Measurements from ENCODE around the gene ARF3.

ARF3 gene

DNA sequence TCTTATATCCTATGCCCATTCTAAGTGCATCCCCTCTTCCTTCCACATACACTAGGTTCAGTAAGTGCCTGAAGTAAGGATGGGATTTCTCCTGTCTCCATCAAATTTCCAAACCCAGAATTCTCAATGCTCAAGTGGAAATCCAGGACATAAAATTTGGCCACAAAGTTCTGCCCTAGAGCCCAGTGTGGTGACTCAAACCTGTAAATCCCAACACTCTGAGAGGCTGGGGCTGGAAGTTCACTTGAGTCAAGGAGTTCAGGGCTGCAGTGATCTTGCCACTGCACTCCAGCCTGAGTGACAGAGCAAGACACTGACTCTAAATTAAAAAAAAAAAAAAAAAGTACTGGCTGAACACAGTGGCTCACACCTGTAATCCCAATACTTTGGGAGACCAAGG, 4.5 kb upstream of the ARF3 start:
- DNase-seq, result peak; percentile 14

DNA sequence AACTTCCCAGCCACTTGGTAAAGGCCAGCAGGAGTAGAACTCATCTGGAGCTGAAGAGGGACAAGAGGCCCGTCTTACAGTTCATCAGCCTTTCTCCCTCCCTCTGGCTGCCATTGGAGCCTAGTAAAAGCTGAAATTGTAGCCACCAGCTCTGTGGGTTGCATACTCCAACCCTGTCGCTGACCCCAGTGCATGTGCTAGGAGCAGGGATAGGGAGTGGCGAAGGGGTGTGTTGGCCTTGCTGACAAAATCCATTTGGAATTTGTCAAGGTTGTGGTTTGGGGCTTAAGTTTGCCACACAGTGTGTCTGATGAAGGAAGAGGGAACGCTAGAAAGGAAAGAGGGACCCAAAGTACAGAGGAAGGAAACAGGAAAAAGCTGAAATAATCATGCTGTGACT, 4.0 kb upstream of the ARF3 start:
- DNase-seq, result no peak

DNA sequence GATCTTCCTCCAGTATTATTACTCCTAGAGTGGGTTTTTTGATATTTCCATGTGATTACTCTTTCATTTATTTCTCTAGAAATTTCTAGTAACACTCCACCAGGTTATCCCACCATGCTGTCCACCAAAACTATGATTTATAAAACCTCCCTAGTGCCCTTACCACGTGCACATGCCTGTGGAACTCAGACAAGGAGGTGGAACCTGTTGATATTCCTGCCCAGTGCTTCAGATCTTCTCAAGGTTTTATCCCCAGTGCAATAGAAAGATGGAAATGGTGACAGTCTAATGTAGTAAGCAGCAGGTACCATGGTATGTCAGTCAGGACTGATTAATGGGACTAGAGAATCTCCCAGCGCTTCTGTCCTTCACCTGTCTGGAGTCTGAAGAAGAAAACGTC, 3.5 kb upstream of the ARF3 start:
- no peak for DNase-seq

DNA sequence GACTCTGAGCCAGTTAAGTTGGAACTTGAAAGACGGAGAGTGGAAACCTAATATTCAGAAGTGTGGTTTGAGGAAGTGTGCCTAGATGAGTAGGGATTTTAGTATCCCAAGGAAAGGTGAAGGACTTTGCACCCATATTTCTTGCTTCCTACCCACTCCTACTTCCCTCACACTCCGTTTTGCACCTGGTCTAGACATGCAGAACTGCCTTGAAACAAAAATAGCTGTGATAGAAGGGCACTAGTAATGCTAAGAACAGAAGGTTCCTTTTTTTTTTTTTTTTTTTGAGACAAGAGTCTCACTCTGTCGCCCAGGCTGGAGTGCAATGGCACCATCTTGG, 732 bp upstream of the ARF3 start:
- DNase-seq, result no peak

DNA sequence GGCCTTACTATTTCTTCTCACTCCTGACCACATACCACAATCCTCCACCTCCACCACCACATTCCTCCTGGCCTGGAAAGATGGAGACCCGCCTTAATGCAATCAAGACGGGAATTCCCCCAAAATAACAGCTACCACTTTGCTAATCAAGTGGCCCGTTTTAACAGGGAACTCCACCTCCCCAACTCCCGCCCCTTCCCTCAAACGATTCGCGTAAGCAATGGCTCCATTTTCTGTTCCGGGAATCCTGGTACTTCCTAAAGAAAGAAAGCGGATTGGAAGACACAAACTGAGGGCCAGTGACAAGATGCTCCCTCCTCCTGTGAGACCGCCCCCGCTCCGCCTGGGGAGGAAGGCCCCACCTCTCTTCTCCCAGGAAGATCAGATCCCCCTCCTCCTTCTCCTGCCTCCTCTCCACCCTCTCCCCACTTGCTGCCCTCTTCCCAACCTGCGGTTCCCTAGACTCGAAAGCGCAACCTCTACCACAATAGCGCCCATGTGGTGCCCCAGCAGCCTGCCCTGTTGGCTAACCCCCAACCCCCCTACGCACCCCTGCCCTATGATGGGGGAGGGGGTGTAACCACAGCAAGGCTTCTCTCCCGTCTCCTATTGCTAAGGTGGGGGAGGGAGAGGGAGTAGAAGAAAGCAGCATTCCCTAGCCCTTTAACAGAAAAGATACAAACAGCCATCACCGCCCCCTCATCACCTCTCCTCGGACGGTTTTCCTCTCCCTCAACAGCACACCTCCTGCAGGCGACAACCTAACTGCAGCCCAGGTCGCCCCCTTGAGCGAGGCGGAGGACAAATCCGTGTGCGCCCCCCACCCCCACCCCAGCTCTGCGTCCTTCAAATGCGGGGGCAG, 777 bp downstream of the ARF3 start:
- peak; percentile 97 for DNase-seq

DNA sequence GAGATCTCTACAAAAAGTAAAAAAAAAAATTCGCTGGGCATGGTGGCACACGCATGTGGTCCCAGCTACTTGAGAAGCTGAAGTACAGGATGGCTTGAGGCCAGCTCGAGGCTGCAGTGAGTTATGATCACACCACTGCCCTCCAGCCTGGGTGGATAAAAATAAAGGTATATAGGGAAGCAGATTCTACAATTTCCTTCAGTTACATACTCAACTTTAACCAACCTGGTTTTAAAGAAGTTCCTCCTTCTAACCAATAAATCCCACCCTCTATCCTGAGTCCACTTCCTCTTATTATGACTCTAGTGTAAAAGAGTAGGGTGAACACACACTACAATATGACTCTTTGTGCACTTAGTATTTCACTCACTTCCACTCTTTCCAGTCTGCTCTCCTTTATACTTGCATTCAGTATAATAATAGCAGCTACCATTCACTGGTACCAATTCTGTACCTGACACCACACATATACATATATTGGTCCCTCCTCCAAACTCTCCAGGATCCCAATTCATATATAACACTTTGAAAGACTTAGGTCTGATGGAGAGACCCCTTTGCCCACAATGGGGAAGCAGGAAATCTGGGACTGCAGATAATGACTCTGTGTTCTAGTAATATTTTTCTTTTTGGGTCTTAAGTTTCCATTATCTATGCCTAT, 2.3 kb downstream of the ARF3 start:
- no peak for DNase-seq

DNA sequence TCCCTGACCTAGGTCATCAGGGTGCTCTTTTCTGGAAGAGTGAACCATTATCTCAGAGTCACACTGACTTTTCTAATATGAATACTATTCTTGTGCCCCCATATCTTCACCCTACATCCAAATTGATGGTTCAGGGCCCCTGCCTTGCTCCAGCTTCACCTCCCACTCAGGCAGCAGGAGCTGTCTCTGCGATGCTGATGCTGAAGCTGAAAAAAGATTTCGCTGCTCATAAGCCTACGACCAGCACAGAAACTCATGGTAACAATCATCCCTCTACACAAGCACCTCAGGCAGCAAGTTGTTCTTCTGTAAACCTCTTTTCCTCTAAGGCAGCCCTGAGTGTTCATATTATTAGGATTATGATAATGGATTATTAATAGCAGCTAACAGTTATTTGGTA, 3.2 kb downstream of the ARF3 start:
- no peak for DNase-seq

DNA sequence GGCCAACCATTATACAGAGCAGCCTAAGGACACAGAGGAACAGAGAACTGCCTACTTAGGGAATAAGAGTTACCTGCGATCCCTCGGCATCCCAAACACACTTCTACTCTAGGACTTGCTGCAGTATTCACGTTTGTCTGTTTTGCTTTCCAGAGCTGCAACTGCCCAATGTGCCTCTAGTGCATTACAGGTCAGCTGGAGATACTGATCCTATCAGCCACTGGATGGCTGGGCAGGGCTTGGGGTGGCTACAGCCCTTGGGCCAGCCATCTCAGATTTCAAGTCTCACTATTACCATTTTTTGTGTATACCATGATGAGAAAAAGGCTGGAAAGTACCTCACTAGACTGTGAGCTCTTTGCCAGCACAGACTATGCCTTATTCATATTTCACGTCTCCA, 4.6 kb downstream of the ARF3 start:
- no peak for DNase-seq

DNA sequence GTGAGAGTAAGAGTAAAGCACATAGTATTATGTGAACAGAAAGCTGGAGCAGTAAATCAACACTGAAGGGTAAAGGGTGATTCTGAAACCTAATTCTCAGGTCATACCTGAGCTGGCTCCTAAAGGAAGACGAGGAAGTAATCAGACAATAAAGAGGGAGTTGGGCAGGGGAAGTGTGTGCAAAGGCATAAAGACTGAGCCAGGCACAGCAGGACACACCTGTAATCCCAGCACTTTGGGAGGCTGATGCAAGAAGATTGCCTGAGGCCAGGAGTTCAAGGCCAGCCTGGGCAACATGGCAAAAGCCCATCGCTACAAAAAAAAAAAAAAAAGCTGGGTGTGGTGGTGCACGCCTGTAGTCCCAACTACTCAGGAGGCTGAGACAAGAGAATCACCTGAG, 9.6 kb downstream of the ARF3 start:
- DNase-seq, result no peak

DNA sequence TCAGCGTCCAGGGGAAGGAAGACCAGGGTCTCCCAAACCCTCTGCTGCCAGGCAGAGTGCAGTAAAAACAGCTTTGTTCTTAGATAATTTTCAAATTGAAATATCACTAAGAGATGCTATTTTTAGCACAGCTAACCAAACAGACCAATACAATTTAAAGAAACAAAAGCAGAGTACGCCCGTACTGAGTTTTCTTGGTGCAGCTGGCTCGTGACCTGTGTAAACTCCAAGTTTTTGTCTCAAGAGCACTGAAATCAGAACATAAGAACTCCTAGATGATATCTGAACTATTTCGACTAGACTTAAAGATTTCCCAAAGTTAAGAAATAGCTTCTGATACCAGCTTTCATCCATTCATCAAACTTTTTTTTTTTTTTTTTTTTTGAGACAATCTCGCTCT, 10.3 kb downstream of the ARF3 start:
- DNase-seq, result no peak

DNA sequence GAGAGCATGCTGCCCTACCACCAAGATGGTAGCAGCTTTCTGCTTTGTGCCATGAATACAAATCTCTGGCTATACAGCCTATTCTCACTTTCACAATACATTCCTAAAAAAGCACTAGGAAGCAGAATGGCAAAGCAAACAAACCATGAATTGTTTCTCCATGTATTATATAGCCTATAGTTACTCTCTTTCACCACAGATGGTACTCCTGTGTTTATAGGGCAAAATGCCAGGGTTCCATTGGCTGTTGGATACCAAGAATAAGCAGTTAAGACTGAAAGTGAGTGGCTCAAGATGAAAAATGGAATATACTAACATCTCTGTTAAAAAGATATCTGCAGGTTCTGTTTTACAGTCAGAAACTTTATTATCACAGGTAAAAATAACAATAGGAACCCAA, 11.1 kb downstream of the ARF3 start:
- no peak for DNase-seq

DNA sequence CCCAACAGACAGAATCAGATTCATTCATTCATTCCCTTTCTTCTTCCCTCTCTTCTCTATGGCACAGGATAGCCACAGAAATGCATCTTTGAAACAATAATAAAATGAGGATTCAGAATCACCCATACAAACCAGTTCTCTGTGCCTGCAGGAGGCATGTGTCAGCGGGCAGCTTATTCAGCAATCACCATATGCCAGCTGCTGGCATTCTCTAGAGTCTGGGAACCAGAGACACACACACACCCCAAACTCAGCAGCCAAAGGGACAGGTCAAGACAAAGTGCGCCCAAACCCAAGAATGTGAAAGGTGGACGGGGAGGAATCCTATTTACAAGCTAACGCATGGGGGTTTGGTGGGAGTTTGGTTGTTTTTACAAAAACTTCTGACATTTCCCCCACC, 14.1 kb downstream of the ARF3 start:
- no peak for DNase-seq

DNA sequence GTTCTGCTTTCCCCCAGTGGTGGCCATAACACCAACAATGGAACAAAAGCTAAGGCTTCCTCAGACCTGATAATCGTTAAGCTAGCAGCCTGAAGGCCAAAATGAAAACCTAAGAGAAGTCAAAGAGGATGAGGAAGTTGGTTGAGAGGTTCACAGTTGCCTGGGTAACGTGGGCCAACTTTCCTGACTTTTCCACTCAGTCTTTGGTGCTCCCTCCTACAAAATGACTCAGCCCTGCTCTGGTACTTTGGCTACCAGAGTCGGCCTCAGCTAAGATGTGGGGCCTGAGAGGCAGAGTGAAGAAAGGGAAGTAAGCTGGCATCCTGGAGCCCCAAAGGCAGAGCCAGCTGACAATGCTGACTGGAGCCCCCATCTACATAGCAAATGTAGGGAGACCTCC, 17.1 kb downstream of the ARF3 start:
- DNase-seq, result no peak

DNA sequence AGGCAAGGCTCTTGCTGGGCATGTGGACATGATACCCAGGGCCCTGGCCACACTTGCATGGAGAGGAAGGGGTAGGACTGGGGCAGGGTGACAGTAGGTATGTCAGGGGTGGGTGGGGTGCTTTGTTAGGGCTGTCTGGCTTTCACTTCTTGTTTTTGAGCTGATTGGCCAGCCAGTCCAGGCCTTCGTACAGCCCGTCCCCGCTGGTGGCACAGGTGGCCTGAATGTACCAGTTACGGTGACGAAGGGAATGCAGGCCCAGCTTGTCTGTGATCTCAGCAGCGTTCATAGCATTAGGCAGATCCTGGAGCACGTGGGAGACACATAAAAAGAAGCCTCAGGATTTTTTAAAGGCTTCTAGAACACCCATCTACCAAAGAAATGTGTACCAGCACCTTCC, 18.5 kb downstream of the ARF3 start:
- DNase-seq, result no peak

DNA sequence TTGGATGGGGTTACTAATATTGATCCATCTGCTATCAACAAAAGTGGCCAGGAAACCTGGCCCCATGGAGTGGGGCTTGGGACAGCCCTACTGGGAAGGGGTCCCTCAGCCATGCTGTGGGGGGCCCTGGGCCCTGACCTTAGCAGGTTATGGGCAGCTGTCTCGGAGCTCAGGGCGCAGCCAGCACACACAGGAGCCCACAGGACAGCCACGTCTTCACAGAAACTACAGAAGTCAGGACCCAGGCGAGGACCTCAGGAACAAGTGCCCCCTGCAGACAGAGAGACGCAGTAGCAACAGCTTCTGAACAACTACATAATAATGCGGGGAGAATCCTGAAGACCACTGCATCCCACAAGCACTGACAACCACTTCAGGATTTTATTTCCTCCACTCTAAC, 20.1 kb downstream of the ARF3 start:
- DNase-seq, result no peak

DNA sequence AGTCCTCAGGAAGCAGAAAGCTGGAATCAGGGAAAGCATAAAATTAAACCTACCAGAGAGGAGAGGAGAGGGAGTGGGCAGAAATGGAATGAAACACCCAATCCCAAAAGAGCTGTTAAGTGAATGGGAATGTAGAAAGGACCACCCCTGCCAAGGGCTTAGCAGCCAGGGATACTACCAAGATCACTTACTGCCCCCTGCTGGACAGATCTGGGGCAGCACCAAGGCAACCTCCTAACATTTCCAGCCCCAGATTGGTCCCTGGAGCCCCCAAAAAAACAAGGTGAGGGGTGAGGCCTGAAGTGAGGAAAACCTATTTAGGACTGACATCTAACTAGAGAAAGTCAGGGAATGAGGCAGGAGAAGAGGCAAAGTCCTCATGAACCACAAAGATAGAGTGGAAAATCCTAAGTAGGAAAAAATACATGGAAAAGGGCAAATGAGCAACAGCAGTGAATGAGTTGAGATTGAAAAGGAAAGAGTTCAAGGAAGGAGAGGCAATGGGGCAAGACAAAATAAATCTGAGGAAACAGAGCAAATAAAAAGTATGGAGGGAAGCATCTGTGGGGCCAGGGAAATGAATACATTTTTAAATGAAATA, 20.8 kb downstream of the ARF3 start:
- DNase-seq, result peak; percentile 51

DNA sequence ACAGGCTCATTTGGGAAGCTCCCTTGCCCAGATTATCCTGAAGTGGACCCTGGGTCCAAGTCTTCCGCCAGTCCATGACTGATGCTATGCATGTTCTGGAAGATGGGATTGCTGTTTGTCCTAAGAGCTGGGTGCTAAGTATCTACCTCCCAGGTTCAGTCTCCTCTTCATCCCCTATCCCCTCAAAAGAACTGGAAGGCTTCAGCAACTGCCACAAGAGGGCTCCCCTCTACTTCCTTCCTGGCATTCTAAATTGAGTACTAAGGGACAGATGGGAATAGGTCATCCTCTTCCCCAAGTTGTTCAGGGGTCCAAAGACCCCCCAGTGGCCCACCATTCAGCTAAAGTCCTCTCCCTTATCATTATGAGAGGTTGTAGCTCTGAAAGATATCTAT, 23.0 kb downstream of the ARF3 start:
- no peak for DNase-seq

DNA sequence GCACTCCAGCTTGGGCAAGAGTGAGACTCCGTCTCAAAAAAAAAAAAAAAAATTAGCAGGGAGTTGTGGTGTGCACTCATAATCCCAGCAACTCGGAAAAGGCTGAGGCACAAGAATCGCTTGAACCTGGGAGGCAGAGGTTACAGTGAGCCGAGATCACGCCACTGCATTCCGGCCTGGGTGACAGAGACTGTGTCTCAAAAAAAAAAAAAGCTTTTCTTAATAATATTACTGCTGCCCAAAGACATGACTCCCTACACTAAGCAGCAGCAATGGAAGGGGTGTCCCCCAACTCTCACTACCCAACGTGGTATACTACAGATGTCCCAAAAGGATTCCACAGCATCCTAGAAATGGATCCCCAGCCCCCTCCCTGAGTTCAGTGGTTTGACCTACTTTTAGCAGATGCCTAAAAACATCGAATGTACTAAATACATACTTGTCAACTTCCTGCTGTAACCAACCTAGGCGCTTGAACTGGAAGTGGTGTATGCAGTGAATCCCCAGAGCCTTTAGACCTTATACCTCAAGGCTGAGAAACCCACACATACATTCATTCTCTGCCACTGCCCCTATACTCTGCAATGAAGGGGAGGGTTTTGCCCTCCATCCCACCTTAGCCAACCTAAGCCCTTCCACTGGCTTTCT, 23.5 kb downstream of the ARF3 start:
- no peak for DNase-seq

DNA sequence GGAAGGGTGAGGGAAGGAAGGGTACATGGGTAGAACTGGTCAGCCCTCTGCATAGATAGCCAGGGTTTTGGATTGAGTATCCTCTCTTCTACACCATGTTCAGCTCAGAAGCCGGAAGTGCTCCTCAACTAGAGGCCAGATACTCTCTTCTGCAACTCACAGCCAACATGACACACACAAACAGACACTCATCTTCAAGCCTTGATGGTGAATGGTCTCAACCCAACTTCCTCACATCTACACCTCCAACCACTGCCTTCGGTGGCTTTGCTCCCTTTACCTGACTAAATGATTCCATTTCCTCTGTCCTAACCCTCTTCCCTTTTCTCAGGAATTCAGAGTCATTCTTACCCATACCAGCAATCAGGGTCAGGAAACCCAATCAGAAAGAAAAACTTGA, 24.4 kb downstream of the ARF3 start:
- DNase-seq, result no peak

DNA sequence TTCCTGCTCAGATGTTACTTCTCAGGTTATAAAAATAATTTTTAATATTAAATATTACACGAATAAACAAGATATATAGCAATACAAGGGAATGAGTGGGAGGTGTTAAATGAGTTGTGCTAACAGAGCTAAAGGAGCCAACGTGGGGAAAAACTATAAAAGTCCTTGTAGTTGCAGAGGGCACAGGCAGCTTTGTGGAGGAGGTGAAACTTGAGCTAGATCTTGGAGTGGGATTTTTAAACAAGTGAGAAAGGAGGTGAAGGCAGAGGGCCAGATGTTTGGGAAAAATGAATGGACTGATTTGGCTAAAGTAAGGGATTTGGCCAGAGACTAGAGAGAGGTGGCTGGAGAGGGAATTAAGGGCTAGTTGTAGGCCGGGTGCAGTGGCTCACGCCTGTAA, 26.8 kb downstream of the ARF3 start:
- DNase-seq, result no peak

DNA sequence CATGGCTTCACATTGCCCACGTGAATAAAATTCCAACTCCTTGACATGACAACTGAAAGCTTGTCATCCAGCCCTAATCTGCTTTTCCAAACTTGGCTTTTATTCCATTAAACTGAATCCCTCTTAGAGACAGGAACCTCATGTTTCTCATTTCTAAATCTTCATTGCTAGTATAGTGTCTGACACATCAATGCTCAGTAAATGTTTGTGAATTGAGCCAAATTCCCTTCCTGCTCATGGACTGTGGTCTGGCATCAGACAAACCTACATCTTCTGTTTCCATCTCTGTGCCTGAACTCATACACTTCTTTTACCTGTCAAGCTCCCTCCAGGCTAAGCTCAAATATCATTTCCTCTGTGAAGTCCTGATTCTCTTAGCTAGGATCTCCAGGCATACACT, 27.7 kb downstream of the ARF3 start:
- no peak for DNase-seq

DNA sequence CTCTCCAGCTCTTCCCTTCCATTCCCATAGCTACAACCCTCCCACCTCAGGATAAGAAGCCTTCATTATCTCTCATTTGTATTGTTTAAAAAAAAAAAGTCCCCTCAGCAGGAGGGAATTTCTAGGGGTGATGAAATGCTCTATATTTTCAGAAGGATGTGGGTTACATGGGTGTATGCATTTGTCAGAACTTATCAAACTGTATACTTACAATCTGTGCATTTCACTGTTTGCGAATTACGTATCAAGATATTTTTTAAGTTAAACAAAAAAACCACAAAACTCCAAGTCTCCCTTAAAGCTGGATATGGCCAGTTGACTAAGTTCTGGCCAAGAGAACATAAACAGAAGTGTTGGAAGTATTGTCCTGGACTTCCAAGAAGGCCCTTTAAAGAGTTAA, 30.0 kb downstream of the ARF3 start:
- peak; percentile 79 for DNase-seq

DNA sequence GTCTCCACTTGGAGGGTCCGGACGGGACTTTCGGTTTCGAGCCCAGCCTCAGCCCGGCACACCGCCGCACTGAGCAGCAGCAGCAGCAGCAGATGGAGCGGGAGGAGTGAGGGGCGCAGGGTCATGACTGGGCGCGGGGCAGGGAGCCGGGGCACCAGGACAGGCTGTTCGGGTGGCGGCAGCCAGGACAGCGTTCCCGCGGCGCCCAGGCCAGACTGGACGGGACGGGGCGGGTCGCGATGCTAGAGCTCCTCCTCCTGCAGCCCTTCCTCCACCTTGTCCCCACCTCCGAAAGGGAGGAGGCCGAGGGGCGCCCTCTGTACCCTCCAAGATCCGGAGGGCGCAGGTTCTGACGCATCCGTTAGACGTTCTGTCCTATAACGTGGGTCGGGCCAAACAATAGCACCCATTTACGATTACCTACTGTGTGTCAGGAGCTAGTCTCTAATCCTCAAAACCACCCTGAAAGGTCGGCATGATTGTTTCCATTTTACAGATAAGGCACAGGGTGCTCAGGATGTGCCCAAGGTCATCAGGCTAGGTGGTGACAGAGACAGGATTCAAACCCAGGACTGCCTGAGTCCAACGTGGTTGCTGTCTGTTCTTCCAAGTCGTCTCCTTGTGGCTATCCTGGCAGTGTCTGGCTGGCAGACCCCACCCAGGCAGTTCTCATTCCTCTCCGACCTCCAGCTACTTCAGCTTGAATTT, 31.8 kb downstream of the ARF3 start, which contains the start of gene FKBP11:
FKBP11 (minus strand) TSS at position 189 of the 708 bp plus-strand sequence; CDS start at position 125, 64 bp downstream.
- DNase-seq, result peak; percentile 61

Measured in HCEC 1CT (cell line).